ENCODE results near the gene ZGPAT. TPM values are rescaled to one million over a fixed set of nuclear protein-coding genes. Genes with fewer than 3 reads are reported as not detected.
"Not testable (repeated sequence)": the region's sequence is repeated elsewhere in the genome, so short reads cannot be mapped to it uniquely, and the experiment has no call there.

ZGPAT gene
- polyA plus RNA-seq, 1 donor: 20.1 TPM

DNA sequence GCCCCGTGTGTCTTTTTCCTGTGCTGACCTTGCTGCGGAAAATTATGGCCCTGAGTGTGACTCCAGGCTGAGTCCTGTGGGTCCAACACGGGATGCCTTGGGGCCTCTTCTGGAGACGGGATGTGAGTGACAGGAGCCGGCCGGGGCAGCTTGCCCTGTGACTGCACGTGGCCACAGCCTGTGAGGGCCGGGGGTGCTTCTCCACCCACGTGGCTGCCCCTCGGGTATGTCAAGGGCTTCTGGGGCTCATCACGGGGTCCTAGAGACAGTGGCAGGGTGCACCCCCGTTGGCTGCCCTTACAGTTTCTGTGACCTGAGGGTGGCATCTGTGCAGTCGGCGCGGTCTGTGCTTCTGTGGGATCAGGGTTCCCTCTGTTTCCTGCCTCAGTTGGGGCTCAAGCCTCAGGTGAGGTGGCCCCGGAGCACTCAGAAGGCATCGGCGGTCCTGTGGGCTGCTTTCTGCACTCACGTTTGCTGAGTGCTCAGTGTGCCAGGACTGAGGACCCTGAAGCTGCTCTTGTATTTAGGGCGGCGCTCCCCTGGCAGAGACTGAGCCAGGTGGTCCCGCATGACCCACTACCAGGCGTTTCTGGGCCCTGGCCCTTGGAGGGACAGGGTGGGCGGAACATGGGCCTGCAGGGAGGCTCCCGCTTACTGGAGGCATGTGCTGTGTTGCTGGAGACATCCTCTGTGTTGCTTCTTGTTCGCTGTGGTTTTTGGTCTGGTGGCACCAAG is 44.3 kb upstream of the ZGPAT start:
- Histone ChIP-seq H3K36me3 (ENCODE audit: control insufficient read depth, insufficient read depth, low read length) (peaks cover 62% of the 10 kb centered on the region), H3K27ac (ENCODE audit: low read length) (no peak overlapping the region), H3K27me3 (ENCODE audit: control insufficient read depth, insufficient read depth, low read length) (no peaks in the 10 kb centered on the region), H3K4me1 (ENCODE audit: control insufficient read depth, insufficient read depth, low read length) (peaks cover 16% of the 10 kb centered on the region), H3K9me3 (ENCODE audit: control insufficient read depth, low read depth, low read length) (no peaks in the 10 kb centered on the region), H3K4me3 (ENCODE audit: low read length) (no peak overlapping the region)
- no CpG with 5 or more reads among the region's 26 CpGs for WGBS (ENCODE audit: insufficient coverage, low lambda C conversion rate)
- DNase-seq: no peak

DNA sequence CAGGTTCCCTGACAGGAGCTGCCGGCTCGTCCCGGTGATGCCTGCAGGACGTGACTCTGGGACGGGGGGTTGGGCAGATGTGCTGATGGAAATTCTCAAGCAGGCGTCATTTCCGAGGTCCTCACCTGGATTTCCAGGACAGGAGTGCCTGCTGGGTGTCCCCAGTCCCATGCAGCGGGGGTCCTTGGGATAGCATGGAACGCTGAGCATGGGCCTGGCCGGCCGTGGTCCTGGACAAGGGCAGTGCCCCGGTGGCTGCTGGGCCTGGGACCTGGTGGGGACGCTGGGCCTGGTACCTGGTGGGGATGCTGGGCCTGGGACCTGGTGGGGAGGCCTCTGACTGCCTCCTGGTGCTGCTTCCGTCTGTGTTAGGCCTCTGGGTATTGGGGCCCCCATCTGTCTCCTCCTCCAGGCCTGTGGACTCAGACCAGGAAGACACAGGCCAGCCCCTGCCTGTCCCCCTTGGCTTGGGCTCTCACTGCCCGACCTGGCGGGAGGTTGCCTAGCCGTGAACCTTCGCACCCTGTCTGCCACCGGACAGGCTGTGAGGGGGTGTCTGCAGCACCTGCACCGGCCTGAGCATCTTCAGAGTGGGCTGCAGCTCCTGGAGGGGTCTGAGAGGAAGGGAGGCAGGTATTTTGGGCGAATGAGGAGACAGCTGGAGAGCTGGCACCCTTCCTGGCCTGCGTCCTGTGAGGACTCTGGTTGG is 43.5 kb upstream of the ZGPAT start:
- DNase-seq: no peak
- Histone ChIP-seq H3K27ac (ENCODE audit: low read length) (no peak overlapping the region), H3K9me3 (ENCODE audit: control insufficient read depth, low read depth, low read length) (no peaks in the 10 kb centered on the region), H3K4me1 (ENCODE audit: control insufficient read depth, insufficient read depth, low read length) (peaks cover 12% of the 10 kb centered on the region), H3K4me3 (ENCODE audit: low read length) (no peak overlapping the region), H3K27me3 (ENCODE audit: control insufficient read depth, insufficient read depth, low read length) (no peaks in the 10 kb centered on the region), H3K36me3 (ENCODE audit: control insufficient read depth, insufficient read depth, low read length) (peaks cover 68% of the 10 kb centered on the region)
- WGBS (ENCODE audit: insufficient coverage, low lambda C conversion rate): 60% methylated on average over 1 of the region's 22 CpGs

DNA sequence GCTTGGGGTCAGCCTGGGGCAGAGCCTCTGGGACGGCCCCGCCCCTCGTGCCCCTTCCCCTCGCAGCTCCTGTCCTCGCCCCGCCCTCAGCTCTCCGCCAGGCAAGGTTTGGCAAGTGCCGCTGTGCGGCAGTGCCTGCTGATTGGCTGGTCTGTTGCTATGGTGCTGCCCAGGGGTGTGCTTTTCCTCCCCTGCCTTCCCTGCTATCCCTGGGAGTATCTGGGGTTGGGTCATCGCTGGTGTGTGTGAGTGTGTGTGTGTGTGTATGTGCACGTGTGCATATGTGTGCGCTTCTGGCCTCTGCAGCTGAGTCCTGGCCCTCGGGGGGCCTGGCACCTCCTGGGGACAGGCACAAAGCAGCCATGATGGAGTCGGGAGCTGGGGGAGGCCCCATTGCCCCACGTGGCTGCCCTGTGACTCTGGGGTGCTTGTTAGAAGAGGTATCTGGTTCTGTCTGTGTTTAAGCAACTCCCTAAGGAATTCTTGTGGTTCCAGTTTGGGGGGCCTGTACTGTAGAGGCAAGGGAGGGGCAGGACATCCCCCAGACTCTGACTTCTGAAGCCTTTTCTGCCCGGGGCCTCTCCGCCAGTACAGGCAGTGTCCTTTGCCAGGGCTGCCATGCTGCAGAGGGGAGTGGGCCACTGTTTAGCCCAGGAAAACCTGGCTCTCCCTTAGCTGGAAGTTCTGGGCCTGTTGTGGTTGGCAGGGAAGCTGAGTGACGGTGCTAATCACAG is 42.8 kb upstream of the ZGPAT start:
- H3K27ac ChIP-seq (ENCODE audit: low read length): no peak overlapping the region
- no peaks in the 10 kb centered on the region for H3K27me3 ChIP-seq (ENCODE audit: control insufficient read depth, insufficient read depth, low read length)
- WGBS (ENCODE audit: insufficient coverage, low lambda C conversion rate): no CpG with 5 or more reads among the region's 18 CpGs
- no peaks in the 10 kb centered on the region for H3K9me3 ChIP-seq (ENCODE audit: control insufficient read depth, low read depth, low read length)
- peaks cover 68% of the 10 kb centered on the region for H3K36me3 ChIP-seq (ENCODE audit: control insufficient read depth, insufficient read depth, low read length)
- no peak overlapping the region for H3K4me3 ChIP-seq (ENCODE audit: low read length)
- DNase-seq: no peak
- peaks cover 5% of the 10 kb centered on the region for H3K4me1 ChIP-seq (ENCODE audit: control insufficient read depth, insufficient read depth, low read length)

DNA sequence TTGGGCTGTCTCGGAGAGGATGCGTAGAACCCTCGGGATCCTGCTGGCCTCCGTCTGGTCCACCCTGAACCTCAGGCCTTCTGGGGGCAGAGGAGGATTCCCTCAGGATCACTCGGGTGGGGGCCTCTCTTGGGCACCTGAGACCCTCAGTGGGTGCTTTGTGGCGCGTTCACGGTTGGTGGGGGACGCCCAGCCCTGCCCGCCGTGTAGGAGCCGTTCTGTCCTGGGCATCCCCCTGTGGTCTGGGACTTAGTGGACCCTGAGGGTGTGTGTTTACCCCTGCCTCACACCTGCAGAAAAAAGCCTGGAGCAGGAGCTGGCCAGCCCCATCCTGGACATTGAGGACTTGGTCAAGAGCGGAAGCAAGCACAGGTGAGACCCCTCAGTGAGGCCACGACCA is 42.1 kb upstream of the ZGPAT start:
- Histone ChIP-seq H3K4me3 (ENCODE audit: low read length) (no peak overlapping the region), H3K36me3 (ENCODE audit: control insufficient read depth, insufficient read depth, low read length) (peaks cover 65% of the 10 kb centered on the region)
- no CpG with 5 or more reads among the region's 14 CpGs for WGBS (ENCODE audit: insufficient coverage, low lambda C conversion rate)

DNA sequence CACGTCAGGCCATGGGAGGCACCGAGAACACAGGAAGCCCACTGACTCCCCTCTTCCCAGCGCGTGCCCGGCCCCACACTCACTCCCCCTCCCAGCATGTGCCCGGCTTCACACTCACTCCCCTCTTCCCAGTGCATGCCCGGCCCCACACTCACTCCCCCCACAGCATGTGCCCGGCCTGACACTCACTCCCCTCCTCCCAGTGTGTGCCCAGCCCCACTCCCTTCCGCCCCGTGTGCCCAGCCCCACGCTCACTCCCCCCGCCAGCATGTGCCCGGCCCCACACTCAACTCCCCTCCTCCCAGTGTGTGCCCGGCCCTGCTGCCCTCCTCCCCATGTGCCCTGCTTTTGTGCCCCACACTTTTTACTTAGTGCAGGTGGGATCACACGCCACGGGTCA is 40.0 kb upstream of the ZGPAT start:
- DNase-seq: no peak
- H3K36me3 ChIP-seq (ENCODE audit: control insufficient read depth, insufficient read depth, low read length): peaks cover 58% of the 10 kb centered on the region
- H3K4me1 ChIP-seq (ENCODE audit: control insufficient read depth, insufficient read depth, low read length): no peaks in the 10 kb centered on the region
- no CpG with 5 or more reads among the region's 16 CpGs for WGBS (ENCODE audit: insufficient coverage, low lambda C conversion rate)
- H3K9me3 ChIP-seq (ENCODE audit: control insufficient read depth, low read depth, low read length): no peaks in the 10 kb centered on the region
- H3K27ac ChIP-seq (ENCODE audit: low read length): no peak overlapping the region
- no peak overlapping the region for H3K4me3 ChIP-seq (ENCODE audit: low read length)
- H3K27me3 ChIP-seq (ENCODE audit: control insufficient read depth, insufficient read depth, low read length): no peaks in the 10 kb centered on the region

More for the DNA sequence above, 42.1 kb upstream of the ZGPAT start:
- no peak for DNase-seq
- Histone ChIP-seq H3K4me1 (ENCODE audit: control insufficient read depth, insufficient read depth, low read length) (peaks cover under 1% of the 10 kb centered on the region), H3K9me3 (ENCODE audit: control insufficient read depth, low read depth, low read length) (no peaks in the 10 kb centered on the region), H3K27ac (ENCODE audit: low read length) (no peak overlapping the region), H3K27me3 (ENCODE audit: control insufficient read depth, insufficient read depth, low read length) (no peaks in the 10 kb centered on the region)

DNA sequence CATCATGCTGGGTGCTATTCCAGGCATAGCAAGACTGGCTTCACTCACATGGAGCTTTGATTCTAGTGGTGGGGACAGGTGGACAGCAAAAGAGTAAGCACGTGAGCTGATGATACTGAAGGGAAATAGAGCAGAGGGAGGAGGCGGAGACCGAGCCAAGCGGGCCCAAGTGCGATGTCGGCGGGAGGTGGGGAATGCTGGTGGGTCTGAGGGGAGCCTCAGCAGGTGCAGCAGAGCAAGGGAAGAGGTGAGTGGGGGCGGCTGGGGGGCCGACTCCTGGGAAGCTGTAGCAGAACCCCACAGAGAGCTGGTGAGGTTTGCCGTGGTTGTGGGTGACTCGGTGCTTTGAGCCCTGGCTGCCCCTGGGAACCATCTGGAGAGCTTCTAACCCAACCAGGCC is 39.5 kb upstream of the ZGPAT start:
- Histone ChIP-seq H3K27ac (ENCODE audit: low read length) (no peak overlapping the region), H3K9me3 (ENCODE audit: control insufficient read depth, low read depth, low read length) (no peaks in the 10 kb centered on the region), H3K36me3 (ENCODE audit: control insufficient read depth, insufficient read depth, low read length) (peaks cover 53% of the 10 kb centered on the region), H3K4me1 (ENCODE audit: control insufficient read depth, insufficient read depth, low read length) (no peaks in the 10 kb centered on the region), H3K27me3 (ENCODE audit: control insufficient read depth, insufficient read depth, low read length) (no peaks in the 10 kb centered on the region), H3K4me3 (ENCODE audit: low read length) (no peak overlapping the region)
- no peak for DNase-seq
- no CpG with 5 or more reads among the region's 11 CpGs for WGBS (ENCODE audit: insufficient coverage, low lambda C conversion rate)

DNA sequence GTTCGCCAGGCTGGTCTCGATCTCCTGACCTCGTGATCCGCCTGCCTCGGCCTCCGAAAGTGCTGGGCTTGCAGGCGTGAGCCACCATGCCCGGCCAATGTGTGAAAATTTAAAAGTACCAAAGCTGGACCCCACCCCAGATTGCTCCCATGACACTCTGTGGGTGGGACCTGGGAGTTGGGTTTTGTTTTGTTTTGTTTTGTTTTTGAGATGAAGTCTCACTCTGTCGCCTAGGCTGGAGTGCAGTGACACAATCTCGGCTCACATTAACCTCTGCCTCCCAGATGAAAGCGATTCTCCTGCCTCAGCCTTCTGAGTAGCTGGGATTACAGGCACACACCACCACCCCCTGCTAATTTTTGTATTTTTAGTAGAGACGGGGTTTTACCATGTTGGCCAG is 36.1 kb upstream of the ZGPAT start:
- no CpG with 5 or more reads among the region's 12 CpGs for WGBS (ENCODE audit: insufficient coverage, low lambda C conversion rate)
- H3K9me3 ChIP-seq (ENCODE audit: control insufficient read depth, low read depth, low read length); H3K27me3 ChIP-seq (ENCODE audit: control insufficient read depth, insufficient read depth, low read length); H3K4me1 ChIP-seq (ENCODE audit: control insufficient read depth, insufficient read depth, low read length); H3K27ac ChIP-seq (ENCODE audit: low read length); H3K4me3 ChIP-seq (ENCODE audit: low read length); DNase-seq: not testable (repeated sequence)
- peaks cover 47% of the 10 kb centered on the region for H3K36me3 ChIP-seq (ENCODE audit: control insufficient read depth, insufficient read depth, low read length)

DNA sequence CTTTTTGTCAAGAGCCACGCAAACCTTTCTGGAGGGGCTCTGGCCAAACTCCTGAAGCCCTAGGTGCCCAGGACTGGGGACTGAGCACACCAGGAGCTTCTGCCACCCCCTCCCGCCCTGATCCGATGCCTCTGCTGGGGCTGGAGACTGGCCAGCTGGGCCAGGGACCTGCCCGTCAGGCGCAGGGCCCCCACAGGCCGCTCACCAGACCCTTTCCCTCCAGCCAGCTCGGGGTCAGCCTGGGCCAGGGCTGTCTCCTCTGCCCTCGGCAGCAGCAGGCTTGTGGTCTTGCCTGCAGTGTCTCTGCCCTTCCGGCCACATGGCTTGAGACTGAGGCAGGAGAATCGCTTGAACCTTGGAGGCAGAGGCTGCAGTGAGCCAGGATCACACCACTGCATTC is 35.2 kb upstream of the ZGPAT start:
- Histone ChIP-seq H3K4me3 (ENCODE audit: low read length) (no peak overlapping the region), H3K27me3 (ENCODE audit: control insufficient read depth, insufficient read depth, low read length) (no peaks in the 10 kb centered on the region), H3K27ac (ENCODE audit: low read length) (no peak overlapping the region), H3K9me3 (ENCODE audit: control insufficient read depth, low read depth, low read length) (no peaks in the 10 kb centered on the region), H3K4me1 (ENCODE audit: control insufficient read depth, insufficient read depth, low read length) (no peaks in the 10 kb centered on the region), H3K36me3 (ENCODE audit: control insufficient read depth, insufficient read depth, low read length) (peaks cover 41% of the 10 kb centered on the region)
- no peak for DNase-seq
- WGBS (ENCODE audit: insufficient coverage, low lambda C conversion rate): no CpG with 5 or more reads among the region's 10 CpGs

DNA sequence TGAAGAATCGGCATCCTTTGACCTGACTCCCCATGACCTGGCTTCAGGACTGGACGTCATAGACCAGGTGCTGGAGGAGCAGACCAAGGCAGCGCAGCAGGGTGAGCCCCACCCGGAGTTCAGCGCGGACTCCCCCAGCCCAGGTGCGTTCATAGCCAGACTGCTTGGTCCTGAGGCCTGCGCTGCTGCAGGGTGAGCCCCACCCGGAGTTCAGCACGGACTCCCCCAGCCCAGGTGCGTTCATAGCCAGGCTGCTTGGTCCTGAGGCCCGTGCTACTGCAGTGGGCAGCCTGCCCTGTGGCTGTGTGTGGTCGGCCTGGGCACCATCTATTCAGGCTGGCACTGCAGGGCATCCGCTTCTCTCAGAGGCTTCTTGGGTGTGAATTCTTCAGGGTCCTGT is 33.9 kb upstream of the ZGPAT start:
- Histone ChIP-seq H3K36me3 (ENCODE audit: control insufficient read depth, insufficient read depth, low read length) (peaks cover 28% of the 10 kb centered on the region), H3K4me3 (ENCODE audit: low read length) (no peak overlapping the region), H3K27ac (ENCODE audit: low read length) (no peak overlapping the region), H3K9me3 (ENCODE audit: control insufficient read depth, low read depth, low read length) (no peaks in the 10 kb centered on the region), H3K27me3 (ENCODE audit: control insufficient read depth, insufficient read depth, low read length) (no peaks in the 10 kb centered on the region), H3K4me1 (ENCODE audit: control insufficient read depth, insufficient read depth, low read length) (no peaks in the 10 kb centered on the region)
- WGBS (ENCODE audit: insufficient coverage, low lambda C conversion rate): no CpG with 5 or more reads among the region's 14 CpGs
- no peak for DNase-seq

DNA sequence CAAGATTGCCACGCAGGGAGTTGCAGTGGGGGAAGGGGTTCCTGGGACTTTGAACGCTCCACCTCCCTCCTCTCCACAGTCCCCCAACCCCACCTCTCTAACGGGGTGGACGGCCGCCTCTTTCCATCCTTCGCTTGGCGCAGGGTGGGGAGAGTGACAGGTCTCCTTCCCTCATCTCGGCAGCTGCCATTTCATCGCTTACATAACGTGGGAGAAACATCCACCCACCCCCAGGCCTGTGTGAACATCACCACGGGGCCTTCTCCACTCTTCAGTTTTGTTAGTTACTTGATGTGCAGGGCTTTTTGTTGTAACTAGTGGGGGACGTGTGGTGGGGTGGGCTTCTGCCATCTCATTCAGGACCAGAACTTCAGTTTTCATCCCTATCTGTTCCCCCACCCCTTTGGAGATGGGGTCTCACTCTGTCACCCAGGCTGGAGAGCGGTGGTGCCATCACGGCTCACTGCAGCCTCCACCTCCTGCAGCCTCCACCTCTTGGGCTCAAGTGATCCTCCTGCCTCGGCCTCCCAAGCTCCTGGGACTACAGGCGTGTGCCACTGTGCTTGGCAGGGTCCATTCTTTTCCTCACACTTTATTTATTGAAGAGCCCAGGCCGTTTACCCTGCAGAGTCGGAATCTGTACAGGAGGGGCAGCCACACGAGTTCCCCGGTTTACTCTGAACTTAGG is 32.0 kb upstream of the ZGPAT start:
- H3K4me1 ChIP-seq (ENCODE audit: control insufficient read depth, insufficient read depth, low read length): no peaks in the 10 kb centered on the region
- no peak for DNase-seq
- H3K36me3 ChIP-seq (ENCODE audit: control insufficient read depth, insufficient read depth, low read length): peaks cover 34% of the 10 kb centered on the region
- H3K4me3 ChIP-seq (ENCODE audit: low read length): no peak overlapping the region
- H3K27ac ChIP-seq (ENCODE audit: low read length): no peak overlapping the region
- no peaks in the 10 kb centered on the region for H3K27me3 ChIP-seq (ENCODE audit: control insufficient read depth, insufficient read depth, low read length)
- no CpG with 5 or more reads among the region's 20 CpGs for WGBS (ENCODE audit: insufficient coverage, low lambda C conversion rate)
- no peaks in the 10 kb centered on the region for H3K9me3 ChIP-seq (ENCODE audit: control insufficient read depth, low read depth, low read length)
